ENCODE measurements around the gene EPB41L2. TPM values are rescaled to one million over a fixed set of nuclear protein-coding genes. Genes with fewer than 3 reads are reported as not detected.

Gene EPB41L2
- total RNA-seq, 1 experiment from 2014 or later = 91.7 TPM

DNA sequence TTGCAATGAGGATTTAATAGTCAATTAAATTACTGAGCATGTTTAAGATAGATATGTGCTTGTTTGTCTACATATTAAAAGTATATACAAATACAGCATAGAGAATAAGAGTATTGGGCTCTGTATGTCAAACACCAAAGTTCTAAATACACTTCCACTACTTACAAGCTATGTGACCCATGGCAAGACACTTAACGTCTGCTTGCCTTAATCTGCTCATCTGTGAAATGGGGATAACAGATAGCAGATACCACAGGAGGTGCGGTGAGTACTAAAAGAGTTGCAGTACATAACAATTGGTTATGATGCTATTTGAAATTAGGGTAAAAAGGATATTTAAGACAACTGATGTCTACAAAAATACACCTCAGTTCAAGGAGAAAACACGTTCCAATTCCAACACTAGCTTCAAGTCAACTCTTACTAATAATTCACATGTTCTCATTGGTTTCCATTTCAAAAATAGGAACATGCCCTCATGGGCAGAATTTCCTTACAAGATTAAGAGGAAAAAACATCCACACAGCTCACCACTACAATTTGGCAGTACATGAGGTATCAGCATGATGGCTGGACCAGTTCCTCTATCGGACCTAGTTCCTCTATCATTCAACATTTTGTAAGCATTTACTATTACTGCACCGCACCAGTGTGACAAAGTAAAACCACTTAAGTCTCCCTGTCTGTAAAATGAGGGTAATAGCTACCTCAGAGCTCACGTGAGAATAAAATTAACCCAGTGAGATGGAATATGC, 134.7 kb downstream of the EPB41L2 start:
- Mint-ChIP-seq H3K27me3 (ENCODE audit: insufficient read depth, unreplicated experiment) (no peaks in the 10 kb centered on the region), H3K36me3 (ENCODE audit: insufficient read depth, unreplicated experiment) (no peaks in the 10 kb centered on the region), H3K27ac (ENCODE audit: unreplicated experiment) (no peak overlapping the region), H3K9me3 (ENCODE audit: unreplicated experiment) (no peaks in the 10 kb centered on the region), H3K4me1 (ENCODE audit: low read depth, unreplicated experiment) (peaks cover 9% of the 10 kb centered on the region), H3K4me3 (ENCODE audit: unreplicated experiment) (no peak overlapping the region)
- ChIA-PET POLR2A (no interaction called here), CTCF (no interaction called here)
- intact Hi-C loops (cut with micrococcal nuclease; ENCODE audit: unreplicated experiment) = no loop called here
- TF ChIP-seq, protein P1, sequence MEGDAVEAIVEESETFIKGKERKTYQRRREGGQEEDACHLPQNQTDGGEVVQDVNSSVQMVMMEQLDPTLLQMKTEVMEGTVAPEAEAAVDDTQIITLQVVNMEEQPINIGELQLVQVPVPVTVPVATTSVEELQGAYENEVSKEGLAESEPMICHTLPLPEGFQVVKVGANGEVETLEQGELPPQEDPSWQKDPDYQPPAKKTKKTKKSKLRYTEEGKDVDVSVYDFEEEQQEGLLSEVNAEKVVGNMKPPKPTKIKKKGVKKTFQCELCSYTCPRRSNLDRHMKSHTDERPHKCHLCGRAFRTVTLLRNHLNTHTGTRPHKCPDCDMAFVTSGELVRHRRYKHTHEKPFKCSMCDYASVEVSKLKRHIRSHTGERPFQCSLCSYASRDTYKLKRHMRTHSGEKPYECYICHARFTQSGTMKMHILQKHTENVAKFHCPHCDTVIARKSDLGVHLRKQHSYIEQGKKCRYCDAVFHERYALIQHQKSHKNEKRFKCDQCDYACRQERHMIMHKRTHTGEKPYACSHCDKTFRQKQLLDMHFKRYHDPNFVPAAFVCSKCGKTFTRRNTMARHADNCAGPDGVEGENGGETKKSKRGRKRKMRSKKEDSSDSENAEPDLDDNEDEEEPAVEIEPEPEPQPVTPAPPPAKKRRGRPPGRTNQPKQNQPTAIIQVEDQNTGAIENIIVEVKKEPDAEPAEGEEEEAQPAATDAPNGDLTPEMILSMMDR (IDR thresholded peaks at IDR 0.05; ENCODE audit: insufficient read depth in 1 of 2, low read depth in 1 of 2, low read length in 1 of 2, severe bottlenecking in 1 of 2, unreplicated experiment in 1 of 2) = no peak
- peaks cover 20% of the 10 kb centered on the region for H3K4me1 ChIP-seq
- DNase-seq = no peak
- no peak overlapping the region for H3K4me3 ChIP-seq (ENCODE audit: low read depth, low read length)
- no peaks in the 10 kb centered on the region for H3K9me3 ChIP-seq
- H3K36me3 ChIP-seq (ENCODE audit: control insufficient read depth, insufficient read depth, low read length) = no peaks in the 10 kb centered on the region
- BruUV-seq (replicated peaks) = no TSS peak
- H3K27me3 ChIP-seq (replicated peaks; ENCODE audit: control insufficient read depth, insufficient read depth, low read length) = no peaks in the 10 kb centered on the region

DNA sequence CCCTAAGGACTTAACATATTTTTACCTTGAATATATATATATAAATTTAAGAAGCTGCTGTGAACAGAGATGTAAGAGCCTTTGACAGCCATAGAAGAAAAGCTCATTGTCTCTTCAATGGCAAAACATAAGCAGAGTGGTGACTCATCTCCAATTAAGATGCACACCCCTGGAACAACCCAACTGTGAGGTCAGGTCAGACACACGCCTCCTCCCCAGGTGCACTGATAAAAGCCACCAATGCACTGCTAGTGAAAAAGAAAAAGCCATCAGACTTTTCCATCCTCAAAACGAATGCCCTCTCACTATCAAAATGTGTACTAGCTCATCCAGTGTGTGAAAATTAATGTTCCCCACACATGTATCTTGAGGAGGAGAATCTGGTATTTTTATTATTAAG, 135.7 kb downstream of the EPB41L2 start:
- no TSS peak for BruUV-seq (replicated peaks)
- H3K4me3 ChIP-seq (ENCODE audit: low read depth, low read length) = no peak overlapping the region
- CTCF ChIA-PET = no interaction called here
- H3K9me3 ChIP-seq = no peaks in the 10 kb centered on the region
- TF ChIP-seq, protein P1 (IDR thresholded peaks at IDR 0.05; ENCODE audit: insufficient read depth in 1 of 2, low read depth in 1 of 2, low read length in 1 of 2, severe bottlenecking in 1 of 2, unreplicated experiment in 1 of 2) = no peak
- intact Hi-C loops (cut with micrococcal nuclease; ENCODE audit: unreplicated experiment) = no loop called here
- no peak for DNase-seq
- no peaks in the 10 kb centered on the region for H3K36me3 ChIP-seq (ENCODE audit: control insufficient read depth, insufficient read depth, low read length)
- no peaks in the 10 kb centered on the region for H3K27me3 Mint-ChIP-seq (ENCODE audit: insufficient read depth, unreplicated experiment)
- no peaks in the 10 kb centered on the region for H3K36me3 Mint-ChIP-seq (ENCODE audit: insufficient read depth, unreplicated experiment)
- H3K4me1 Mint-ChIP-seq (ENCODE audit: low read depth, unreplicated experiment) = peaks cover 2% of the 10 kb centered on the region
- H3K9me3 Mint-ChIP-seq (ENCODE audit: unreplicated experiment) = no peaks in the 10 kb centered on the region
- H3K27ac Mint-ChIP-seq (ENCODE audit: unreplicated experiment) = no peak overlapping the region
- H3K27me3 ChIP-seq (replicated peaks; ENCODE audit: control insufficient read depth, insufficient read depth, low read length) = no peaks in the 10 kb centered on the region
- H3K4me1 ChIP-seq = peaks cover 10% of the 10 kb centered on the region
- H3K4me3 Mint-ChIP-seq (ENCODE audit: unreplicated experiment) = no peak overlapping the region
- POLR2A ChIA-PET = interaction anchor here (0.5 kb wide), 1 partner anchor 37 kb away, joined by 4 read pairs; no protein-coding TSS in a partner anchor

DNA sequence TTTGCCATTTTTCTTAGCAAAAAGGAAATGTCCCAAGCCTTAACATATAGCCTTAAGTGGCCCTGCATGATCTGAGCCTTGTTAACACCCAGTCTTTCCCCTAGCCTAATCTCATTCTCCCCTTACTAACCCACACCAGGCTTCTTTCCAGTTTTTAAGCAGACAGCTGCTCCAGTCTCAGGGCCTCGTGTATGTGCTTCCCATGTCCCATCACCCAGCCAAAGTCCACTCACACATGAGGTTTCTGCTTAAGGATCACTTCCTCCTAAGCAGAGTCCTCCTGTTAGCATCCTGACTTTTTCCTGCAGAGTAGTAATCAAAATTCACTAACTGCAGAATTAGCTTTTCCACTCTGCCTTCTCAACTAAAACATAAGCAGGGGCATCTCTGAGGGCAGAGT, 139.7 kb downstream of the EPB41L2 start:
- no peaks in the 10 kb centered on the region for H3K9me3 ChIP-seq
- peaks cover 5% of the 10 kb centered on the region; the same call in 1 of the 2 replicates for H3K4me1 ChIP-seq
- DNase-seq = no peak
- no TSS peak for BruUV-seq (replicated peaks)
- no peak overlapping the region for H3K4me3 Mint-ChIP-seq (ENCODE audit: unreplicated experiment)
- H3K9me3 Mint-ChIP-seq (ENCODE audit: unreplicated experiment) = no peaks in the 10 kb centered on the region
- H3K27me3 ChIP-seq (replicated peaks; ENCODE audit: control insufficient read depth, insufficient read depth, low read length) = no peaks in the 10 kb centered on the region
- CTCF ChIA-PET = no interaction called here
- TF ChIP-seq, protein P1 (IDR thresholded peaks at IDR 0.05; ENCODE audit: insufficient read depth in 1 of 2, low read depth in 1 of 2, low read length in 1 of 2, severe bottlenecking in 1 of 2, unreplicated experiment in 1 of 2) = no peak
- no peaks in the 10 kb centered on the region for H3K36me3 Mint-ChIP-seq (ENCODE audit: insufficient read depth, unreplicated experiment)
- no peaks in the 10 kb centered on the region for H3K27me3 Mint-ChIP-seq (ENCODE audit: insufficient read depth, unreplicated experiment)
- no peaks in the 10 kb centered on the region for H3K36me3 ChIP-seq (ENCODE audit: control insufficient read depth, insufficient read depth, low read length)
- intact Hi-C loops (cut with micrococcal nuclease; ENCODE audit: unreplicated experiment) = no loop called here
- POLR2A ChIA-PET = no interaction called here
- H3K4me3 ChIP-seq (ENCODE audit: low read depth, low read length) = no peak overlapping the region
- no peaks in the 10 kb centered on the region for H3K4me1 Mint-ChIP-seq (ENCODE audit: low read depth, unreplicated experiment)
- no peak overlapping the region for H3K27ac Mint-ChIP-seq (ENCODE audit: unreplicated experiment)

Measured in Caco-2 (cell line).